ENCODE results near the gene TM9SF4.

TM9SF4 gene, protein sequence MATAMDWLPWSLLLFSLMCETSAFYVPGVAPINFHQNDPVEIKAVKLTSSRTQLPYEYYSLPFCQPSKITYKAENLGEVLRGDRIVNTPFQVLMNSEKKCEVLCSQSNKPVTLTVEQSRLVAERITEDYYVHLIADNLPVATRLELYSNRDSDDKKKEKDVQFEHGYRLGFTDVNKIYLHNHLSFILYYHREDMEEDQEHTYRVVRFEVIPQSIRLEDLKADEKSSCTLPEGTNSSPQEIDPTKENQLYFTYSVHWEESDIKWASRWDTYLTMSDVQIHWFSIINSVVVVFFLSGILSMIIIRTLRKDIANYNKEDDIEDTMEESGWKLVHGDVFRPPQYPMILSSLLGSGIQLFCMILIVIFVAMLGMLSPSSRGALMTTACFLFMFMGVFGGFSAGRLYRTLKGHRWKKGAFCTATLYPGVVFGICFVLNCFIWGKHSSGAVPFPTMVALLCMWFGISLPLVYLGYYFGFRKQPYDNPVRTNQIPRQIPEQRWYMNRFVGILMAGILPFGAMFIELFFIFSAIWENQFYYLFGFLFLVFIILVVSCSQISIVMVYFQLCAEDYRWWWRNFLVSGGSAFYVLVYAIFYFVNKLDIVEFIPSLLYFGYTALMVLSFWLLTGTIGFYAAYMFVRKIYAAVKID

DNA sequence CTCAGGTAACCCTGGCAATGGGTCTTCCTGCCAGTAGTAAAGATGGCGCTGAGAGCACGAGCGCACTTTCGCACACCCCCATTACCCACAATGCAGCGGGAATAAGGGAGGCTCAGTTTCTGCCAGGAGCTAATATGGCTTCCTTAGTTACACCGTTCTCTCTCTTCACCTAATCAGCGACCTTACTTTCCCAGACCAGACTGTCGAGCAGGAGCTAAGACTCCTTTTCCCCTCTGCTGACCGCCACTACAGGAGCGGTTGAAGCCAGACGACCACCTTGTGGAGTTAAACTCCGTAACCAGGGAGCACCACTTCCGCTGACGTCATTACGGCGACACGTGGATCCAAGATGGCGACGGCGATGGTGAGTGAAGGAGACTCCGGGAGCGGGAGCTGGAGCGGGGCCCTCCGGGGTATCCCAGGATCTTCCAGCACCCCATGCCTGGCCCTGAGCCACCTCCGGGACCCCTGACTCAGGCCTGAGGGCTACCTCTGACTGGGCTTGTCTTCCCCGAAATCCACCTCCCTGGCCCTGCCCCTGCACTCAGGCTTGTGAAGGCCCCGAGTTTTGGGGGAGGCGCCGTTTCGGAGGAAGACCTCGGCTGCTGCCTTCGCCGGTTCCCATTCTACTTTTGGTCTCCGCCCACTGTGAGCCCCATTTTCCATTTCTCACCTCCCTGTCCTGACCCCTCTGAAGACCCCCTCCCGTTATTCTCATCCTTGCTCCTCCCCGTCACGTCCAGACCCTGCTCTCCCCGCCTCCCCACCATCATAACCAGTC is at the start of gene TM9SF4:
TM9SF4 (plus strand) TSS at position 323 of the 781 bp plus-strand sequence; CDS start at position 350, 27 bp downstream.
- peak; percentile 98 for DNase-seq

GRCh38 chr20:32062776-32063170 is 46.7 kb upstream of the TM9SF4 start:
- DNase-seq = no peak

DNA sequence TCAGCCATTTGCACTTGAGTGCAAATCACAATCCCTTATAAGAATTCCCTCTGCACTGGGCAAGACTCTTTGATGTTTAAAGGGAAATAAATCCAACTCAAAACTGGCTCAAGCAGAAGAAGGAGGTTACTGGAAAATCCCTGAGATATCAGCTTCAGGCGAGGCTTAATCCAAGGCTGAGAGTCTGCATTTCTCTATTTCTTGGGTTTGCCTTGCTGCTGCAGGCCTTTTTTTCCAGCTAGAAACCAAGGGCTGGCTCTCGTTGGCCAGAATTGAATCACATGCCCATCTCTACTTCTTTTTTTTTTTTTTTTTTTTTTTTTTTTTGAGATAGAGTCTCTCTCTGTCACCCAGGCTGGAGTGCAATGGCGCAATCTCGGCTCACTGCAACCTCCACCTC is 45.8 kb upstream of the TM9SF4 start:
- DNase-seq = no peak

DNA sequence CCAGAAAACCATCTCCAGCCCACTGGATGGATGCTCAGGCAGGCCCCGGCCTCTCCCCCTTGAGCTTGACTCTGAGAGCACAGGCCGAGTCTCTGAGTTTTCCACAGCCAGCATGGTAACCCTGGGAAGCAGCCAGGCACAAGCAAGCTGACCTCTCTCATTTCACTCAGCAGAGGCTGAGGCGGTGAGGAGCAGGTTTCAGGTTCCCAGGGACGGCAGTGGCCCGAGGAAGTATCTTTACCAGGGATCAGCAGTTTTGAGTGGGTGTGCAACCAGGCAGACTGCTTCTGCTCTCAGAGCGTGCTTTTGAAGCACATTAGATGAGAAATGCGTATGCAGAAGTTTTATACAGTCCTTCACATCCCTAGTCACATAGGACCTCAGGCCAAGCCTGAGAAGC is 44.8 kb upstream of the TM9SF4 start:
- no peak for DNase-seq

GRCh38 chr20:32067234-32067821 is 42.2 kb upstream of the TM9SF4 start:
- DNase-seq = no peak

GRCh38 chr20:32068174-32068573 is 41.3 kb upstream of the TM9SF4 start:
- DNase-seq = no peak

GRCh38 chr20:32069711-32070110 is 39.8 kb upstream of the TM9SF4 start:
- DNase-seq = no peak

GRCh38 chr20:32070282-32070681 is 39.2 kb upstream of the TM9SF4 start:
- no peak for DNase-seq

DNA sequence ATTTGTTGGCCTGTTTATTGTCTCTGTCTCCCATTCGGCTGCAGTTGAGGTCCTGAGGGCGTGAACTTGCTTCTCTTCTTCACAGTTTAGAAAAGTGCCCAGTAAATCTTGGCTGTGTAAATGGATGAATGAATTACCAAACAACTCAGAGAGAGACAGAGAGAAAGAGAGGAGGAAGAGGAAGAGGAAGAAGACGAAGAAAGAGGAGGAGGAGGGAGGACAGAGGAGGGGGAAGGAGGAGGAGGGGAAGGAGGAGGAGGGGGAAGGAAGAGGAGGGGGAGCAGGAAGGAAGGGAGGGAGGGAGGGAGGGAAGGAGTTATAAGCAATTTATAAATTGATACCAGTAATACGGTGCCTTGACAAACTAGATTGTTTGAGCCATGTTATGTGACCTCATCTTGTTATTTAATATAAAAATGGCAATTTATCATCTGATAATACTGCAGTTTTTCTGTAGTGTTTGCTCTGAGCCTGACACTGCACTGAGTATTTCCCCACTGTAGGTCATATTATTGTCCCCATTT is 38.8 kb upstream of the TM9SF4 start:
- DNase-seq = no peak

GRCh38 chr20:32071395-32072167 is 37.9 kb upstream of the TM9SF4 start:
- no peak for DNase-seq

GRCh38 chr20:32072168-32072750 is 37.3 kb upstream of the TM9SF4 start:
- no peak for DNase-seq

DNA sequence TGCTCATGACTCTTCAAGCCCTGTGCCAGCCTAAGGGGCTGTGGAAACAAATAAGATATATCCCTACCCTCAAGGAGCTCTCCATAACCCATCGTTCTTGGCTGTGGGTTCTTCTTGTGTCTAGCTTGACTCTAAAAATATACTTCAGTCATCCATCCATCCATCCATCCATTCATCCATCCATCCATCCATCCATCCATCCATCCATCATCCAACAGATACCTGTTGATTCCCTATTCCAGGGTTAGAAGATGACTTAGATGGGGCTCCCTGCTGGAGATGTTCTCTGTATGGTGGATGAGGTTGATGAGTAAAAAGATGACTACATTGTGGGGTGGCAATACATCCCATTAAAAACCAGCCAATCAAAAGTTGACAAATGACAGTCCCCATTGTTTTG is 34.0 kb upstream of the TM9SF4 start:
- DNase-seq = no peak

DNA sequence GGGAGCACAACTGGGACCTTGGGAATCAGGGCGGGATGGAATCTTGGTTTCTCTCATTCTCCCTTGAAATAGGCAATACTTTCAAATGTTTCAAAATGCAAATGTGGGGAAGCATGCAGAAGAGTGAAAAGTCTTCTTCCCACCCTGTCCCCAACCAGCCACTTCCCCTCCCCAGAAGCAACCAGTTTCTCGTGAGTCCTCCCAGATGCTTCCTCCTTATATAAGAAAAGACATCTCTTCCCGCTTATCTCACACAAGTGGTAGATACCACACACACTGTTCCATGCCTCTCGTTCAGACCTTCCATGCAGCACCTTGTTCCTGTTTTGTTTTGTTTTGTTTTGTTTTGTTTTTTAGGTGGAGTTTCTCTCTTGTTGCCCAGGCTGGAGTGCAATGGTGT is 32.3 kb upstream of the TM9SF4 start:
- DNase-seq = no peak

- no peak for DNase-seq
Measured at GRCh38 chr20:32078322-32078721, 31.2 kb upstream of the TM9SF4 start.

DNA sequence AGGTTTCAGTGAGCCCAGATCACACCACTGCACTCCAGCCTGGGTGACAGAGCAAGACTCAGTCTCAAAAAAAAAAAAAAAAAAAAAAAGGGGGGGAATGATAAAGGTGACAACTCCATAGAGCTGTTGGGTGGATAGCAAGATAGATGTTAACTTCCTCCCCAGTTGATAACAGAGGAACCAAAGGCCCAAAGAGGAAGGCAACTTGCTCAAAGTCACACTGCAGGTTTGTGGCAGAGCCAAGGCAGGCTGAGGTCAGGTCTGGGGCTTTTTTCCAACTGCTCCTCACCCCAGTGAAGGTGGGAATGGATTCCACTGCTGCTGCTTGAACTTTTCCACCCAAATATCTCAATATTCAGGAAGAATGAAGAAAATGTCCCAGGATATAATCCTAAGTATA is 30.7 kb upstream of the TM9SF4 start:
- DNase-seq = no peak

DNA sequence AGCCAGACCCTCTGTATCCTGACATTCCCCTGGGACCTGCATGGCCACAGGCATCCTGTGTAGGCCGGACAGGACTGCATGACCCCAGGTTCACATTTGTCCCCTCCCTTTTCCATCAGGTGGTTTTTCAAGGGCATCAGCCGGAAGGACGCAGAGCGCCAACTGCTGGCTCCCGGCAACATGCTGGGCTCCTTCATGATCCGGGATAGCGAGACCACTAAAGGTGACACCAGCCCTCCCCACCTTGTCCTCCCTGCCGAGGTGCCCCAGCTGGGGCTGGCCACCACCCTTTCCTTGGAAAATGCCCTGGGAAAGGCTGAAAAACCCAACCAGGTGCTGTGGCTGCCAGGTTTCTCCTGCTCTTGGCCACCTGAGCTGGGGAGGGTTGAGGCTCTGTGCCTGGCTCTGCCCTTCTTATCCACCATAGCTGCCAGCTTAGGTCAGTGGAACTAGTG is 29.8 kb upstream of the TM9SF4 start:
- no peak for DNase-seq

GRCh38 chr20:32080783-32081182 is 28.7 kb upstream of the TM9SF4 start:
- no peak for DNase-seq

- no peak for DNase-seq
Measured at GRCh38 chr20:32083469-32083868, 26.0 kb upstream of the TM9SF4 start.

DNA sequence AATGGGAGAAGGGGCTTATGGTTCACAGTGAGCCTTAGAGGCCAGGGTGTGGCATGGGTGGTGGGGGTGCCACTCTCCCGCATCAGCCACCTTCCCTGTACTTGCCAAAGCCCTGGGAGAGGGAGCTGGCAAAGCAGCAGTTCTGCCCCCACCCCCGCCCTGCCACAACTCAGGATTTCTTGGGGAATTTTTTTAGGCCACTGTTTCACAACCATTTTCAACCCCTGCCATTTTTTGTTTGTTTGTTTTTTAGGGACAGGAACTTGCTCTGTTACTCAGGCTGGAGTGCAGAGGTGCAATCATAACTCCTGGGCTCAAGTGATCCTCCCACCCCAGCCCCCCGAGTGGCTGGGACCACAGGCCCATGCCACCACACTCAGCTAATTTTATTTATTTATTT is 22.4 kb upstream of the TM9SF4 start:
- no peak for DNase-seq

GRCh38 chr20:32088759-32089158 is 20.8 kb upstream of the TM9SF4 start:
- no peak for DNase-seq

- DNase-seq = no peak
Measured at GRCh38 chr20:32089637-32090362, 19.7 kb upstream of the TM9SF4 start.

Measured in DMS79 (cell line).